Measurements from ENCODE around the gene MMP23B.

Gene MMP23B

GRCh38 chr1:1602304-1602967 is 29.5 kb upstream of the MMP23B start:
- DNase-seq = no peak

- no peak for DNase-seq
Observed at GRCh38 chr1:1602968-1603506, 28.9 kb upstream of the MMP23B start.

GRCh38 chr1:1603671-1604373 is 28.2 kb upstream of the MMP23B start:
- DNase-seq = no peak

DNA sequence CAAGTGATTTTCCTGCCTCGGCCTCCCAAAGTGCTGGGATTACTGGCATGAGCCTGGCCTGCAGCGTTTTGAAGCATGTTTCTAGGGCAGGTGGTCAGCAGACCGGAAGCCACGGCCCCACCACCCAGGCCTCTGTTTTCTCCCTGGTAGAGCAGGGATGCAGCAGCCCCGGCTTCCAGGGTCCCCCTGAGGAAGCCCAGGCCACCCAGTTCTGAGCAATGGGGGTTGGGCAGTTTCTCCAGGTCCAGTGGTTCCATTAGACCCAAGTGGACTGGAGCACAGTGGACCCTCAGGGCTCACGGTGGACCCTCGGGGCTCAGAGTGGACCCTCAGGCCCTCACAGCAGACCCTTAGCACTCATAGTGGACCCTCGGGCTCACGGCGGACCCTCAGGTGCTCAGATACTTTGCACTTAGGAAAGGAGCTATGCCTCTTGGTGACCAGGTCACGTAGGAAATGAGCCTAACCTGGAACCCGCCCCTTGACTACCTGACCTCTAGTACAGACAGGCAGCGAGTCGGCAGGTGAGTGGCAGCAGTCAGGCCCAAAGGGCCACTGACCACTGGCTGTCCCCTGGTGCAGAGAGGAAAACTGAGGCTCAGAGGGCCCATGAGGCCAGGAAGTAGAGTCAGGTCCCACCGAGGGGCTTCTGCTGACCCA is 27.5 kb upstream of the MMP23B start:
- DNase-seq = no peak

DNA sequence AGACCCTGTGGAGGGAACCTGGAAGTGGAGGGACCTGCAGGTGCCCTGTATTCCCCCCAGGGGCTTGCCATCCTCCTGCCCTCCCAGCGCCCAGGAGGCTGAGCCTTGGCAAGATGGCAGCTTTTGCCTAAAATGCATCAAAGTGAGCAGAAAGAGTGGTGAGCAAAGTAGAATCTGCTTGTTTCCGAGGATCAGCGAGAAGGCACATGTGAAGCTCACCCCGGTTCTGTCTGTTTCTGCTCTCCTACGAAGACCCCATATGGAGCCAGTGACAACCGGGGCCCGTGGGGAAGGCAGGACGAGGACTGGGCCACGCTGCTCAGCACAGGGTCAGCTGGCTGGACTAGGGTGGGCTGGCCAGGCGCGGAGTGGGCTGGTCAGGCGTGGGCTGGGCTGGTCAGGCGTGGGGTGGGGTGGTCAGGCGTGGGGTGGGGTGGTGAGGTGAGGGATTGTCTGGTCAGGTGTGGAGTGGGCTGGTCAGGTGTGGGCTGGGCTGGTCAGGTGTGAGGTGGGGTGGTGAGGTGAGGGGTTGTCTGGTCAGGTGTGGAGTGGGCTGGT is 26.9 kb upstream of the MMP23B start:
- DNase-seq = no peak

DNA sequence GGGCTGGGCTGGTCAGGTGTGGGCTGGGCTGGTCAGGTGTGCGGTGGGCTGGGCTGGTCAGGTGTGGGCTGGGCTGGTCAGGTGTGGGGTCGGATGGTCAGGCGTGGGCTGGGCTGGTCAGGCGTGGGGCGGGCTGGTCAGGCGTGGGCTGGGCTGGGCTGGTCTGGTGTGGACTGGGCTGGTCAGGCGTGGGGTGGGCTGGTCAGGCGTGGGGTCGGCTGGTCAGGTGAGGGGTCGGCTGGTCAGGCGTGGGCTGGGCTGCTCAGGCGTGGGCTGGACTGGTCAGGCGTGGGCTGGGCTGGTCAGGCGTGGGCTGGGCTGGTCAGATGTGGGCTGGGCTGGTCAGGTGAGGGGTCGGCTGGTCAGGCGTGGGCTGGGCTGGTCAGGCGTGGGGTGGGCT is 26.2 kb upstream of the MMP23B start:
- DNase-seq = no peak

DNA sequence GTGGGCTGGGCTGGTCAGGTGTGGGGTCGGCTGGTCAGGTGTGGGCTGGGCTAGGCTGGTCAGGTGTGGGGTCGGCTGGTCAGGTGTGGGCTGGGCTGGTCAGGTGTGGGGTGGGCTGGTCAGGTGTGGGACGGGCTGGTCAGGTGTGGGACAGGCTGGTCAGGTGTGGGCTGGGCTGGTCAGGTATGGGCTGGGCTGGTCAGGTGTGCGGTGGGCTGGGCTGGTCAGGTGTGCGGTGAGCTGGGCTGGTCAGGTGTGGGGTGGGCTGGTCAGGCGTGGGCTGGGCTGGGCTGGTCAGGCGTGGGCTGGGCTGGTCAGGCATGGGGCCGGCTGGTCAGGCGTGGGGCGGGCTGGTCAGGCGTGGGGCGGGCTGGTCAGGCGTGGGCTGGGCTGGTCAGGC is 25.7 kb upstream of the MMP23B start:
- no peak for DNase-seq

DNA sequence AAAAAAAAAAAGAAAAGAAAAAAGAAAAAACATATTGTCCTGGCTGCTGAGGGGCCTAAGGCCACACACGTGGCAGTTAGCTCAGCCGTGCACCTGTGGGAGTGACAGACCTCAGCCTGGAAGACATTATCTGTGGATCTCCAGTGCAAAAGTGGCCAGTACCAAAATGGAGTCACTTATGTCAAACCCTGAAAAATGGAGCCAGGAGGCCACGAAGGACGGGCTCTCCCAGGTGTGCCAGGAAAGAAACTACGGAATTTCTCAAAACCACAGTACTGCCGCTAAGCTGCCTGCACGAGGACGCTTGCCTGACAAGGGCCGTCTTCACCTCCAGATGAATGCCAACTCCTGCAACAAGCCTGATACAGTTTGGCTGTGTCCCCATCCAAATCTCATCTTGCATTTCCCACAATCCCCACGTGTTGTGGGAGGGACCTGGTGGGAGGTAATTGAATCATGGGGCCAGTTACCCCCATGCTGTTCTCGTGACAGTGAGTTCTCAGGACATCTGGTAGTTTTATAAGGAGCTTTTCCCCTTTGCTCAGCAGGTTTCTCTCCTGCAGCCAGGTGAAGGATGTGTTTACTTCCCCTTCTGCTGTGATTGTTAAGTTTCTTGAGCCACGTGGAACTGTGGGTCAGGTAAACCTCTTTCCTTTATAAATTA is 22.0 kb upstream of the MMP23B start:
- no peak for DNase-seq

DNA sequence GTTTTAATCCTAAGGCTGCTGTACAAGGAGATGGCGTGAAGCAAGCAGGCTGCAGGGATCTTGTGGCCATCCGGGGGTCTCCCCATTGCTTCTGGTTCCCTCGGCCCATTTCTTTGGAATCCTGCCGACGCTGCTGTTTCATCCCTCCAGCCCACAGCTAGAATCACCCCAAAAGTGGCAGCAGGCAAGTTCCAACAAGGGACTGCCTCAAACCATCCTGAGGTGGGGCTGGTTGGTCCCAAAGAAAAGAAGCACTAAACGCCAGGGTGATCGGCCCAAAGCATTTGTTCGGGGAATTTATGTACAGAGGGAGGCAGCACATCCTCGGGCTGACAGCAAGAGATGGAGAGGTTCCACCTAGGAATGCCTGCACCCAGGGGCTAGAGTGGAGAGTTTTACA is 21.2 kb upstream of the MMP23B start:
- DNase-seq = no peak

GRCh38 chr1:1612104-1612400 is 19.9 kb upstream of the MMP23B start:
- no peak for DNase-seq

DNA sequence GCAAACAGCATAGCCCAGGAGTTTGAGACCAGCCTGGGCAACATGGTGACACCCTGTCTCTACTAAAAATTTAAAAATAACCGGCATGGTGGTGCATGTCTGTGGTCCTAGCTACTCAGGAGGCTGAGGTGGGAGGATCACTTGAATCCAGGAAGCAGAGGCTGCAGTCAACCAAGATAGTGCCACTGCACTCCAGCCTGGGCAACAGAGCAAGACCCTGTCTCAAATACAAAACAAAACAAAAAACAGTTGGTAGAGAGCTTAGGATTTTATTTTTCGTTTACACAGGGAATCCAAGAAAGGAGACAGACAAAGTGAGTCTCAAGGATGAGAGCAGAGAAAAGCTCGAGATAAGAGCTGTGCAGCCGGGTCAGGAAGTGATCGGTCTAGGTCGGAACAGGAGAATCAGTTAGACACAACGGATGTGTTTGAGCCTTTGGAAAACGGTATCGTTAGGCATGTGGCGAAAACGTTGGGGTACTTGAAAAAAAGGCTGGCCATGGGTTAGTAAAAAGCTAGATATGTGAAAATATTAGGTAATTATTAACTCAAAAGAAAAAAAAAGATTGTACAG is 18.4 kb upstream of the MMP23B start:
- no peak for DNase-seq

DNA sequence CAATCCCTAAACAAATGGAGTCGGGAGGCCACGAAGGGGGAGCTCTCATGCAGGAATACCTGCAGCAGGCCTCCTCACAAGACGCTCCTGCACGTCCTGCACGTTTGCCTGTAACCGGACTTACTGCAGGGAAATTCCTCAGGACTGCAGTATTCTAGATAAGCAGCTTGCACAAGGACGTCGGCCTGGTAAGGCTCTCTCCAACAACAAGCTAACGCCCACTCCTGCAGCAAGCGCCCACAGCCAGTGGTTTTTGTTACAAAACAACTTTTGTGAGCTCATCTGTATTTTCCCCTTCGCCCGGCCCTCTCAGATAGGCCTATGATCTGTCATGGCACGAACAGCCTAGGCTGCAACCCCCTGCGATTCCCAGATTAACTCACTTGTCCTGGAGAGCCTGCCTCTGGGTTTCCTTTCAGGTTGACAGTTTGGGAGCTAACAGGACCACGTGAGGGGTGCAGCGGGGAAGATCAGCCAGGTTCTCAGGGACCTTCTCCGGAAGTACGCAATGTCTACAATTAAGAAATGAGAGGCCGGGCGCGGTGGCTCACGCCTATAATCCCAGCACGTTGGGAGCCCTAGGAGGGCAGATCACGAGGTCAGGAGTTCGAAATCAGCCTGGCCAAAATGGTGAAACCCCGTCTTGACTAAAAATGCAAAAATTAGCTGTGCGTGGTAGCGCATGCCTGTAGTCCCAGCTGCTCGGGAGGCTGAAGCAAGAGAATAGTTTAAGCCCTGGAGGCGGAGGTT is 17.6 kb upstream of the MMP23B start:
- DNase-seq = peak in 27 of 56 donors; percentile 8 to 64 (median 33)

GRCh38 chr1:1614954-1615255 is 17.1 kb upstream of the MMP23B start:
- DNase-seq = no peak

DNA sequence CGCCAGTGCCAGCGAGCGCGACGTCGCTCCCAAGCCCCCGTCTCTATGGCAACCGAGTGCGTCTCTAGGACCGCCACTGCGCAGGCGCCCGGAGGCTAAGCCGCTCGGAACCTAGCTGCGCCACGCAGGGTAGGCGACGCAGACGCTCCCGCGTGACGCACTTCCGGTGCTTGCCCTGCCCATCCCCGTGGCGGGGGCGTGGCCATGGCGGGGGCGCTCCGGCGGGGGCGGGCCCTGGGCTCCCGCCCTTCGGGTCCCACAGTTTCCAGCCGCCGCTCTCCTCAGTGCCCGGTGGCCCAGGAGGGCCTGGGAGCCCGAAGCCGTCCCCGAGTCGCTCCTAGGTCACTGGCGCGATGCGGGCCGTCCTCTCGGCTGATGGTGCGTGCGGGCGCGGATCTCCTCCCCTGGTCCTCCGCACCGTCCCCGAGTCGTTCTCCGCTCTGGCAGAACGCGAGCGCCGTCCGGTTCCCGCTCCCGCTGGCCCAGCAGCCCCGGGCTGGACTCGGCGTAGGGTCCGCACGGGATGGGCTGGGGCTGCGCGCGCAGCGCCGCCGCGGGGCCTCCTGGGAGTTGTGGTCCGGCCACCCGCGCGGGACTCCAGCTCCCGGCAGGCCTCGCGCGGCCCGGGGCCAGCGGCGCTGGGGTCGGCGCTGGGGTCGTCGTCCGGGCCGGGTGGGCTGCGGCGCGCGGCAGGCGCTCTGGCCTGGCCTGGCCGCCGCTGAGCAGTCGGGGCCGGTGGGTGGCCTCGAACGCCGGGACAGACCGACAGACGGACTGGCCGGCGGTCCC is 16.5 kb upstream of the MMP23B start, which contains the start of gene MIB2:
TSS of gene MIB2 (plus strand) at position 245 of the 789 bp plus-strand sequence. CDS start 7,953 bp downstream, outside the sequence.
- DNase-seq = peak; percentile 76 to 98 (median 94)

DNA sequence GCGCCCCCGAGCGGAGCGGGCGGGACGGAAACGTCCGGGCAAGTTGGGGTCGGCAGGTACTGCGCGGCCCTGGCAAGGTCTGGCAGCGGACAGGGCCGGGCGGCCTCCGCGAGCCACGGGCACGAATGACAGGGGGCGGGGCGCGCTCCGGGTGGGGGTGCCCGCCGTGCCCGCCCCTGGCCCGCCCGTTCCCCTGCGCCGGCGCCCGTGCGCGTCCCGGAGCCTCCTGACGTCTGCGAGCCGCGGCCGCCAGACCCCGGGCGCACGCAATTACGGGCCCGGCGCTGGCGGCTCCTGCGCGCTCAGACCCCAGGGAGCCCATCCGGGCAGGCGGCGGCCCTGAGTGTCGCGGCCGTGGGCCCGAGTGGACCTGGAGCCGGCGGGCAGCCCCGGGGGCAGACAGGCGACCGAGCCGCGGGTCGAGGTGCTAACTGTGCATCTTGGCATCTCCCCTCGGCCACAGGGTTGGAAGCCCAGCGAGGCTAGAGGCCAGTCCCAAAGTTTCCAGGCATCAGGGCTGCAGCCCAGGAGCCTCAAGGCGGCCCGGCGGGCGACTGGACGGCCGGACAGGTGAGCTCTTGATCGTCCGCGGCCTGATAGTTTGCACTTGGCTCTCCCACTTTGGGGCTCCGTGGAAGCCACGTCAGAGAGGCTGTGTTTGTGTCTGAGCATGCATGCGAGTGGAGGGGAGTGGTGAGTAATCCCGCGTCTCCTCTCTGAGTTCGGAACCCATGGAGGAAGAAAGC is 15.8 kb upstream of the MMP23B start:
- DNase-seq = peak in 7 of 56 donors; percentile 27 to 61 (median 37)

GRCh38 chr1:1616838-1617237 is 15.1 kb upstream of the MMP23B start:
- no peak for DNase-seq

- no peak for DNase-seq
Observed at GRCh38 chr1:1617516-1617915, 14.5 kb upstream of the MMP23B start.

GRCh38 chr1:1617925-1618324 is 14.0 kb upstream of the MMP23B start:
- DNase-seq = no peak

Data from nucleus accumbens (tissue), 56 donors.